Activated CD4-positive, alpha-beta memory T cell treated with anti-CD3 and anti-CD28 coated beads for 36 hours (primary cell): Measurements from ENCODE around the gene PDCD2. TPM values are rescaled to one million over a fixed set of nuclear protein-coding genes. Genes with fewer than 3 reads are reported as not detected.
"Not testable (repeated sequence)": the region's sequence is repeated elsewhere in the genome, so short reads cannot be mapped to it uniquely, and the experiment has no call there.

Source experiments
- CTCF ChIA-PET: fragments of 350-600 bp; sonication (Branson Sonifier 250); formaldehyde crosslinking; loops from one replicate; lab custom pipeline; 2021; ENCODE audit warnings: antibody characterized with exemption, inconsistent platforms; lab: Charles Lee
- POLR2A ChIA-PET: fragments of 350-600 bp; sonication (Branson Sonifier 250); formaldehyde crosslinking; loops from one replicate; lab custom pipeline; 2021; ENCODE audit warnings: antibody characterized with exemption; lab: Charles Lee
- DNase-seq: peaks from one replicate; pipeline ENCODE4 v3.0.0-alpha.2; 2020
- H3K27ac Mint-ChIP-seq: one replicate; pipeline ENCODE4 v1.8.0; 2021; ENCODE audit warnings: mixed read lengths
- H3K27me3 Mint-ChIP-seq: one replicate; pipeline ENCODE4 v1.8.0; 2021; ENCODE audit warnings: mixed read lengths
- H3K36me3 Mint-ChIP-seq: one replicate; pipeline ENCODE4 v1.8.0; 2021; ENCODE audit warnings: mixed read lengths
- H3K4me1 Mint-ChIP-seq: one replicate; pipeline ENCODE4 v1.8.0; 2021; ENCODE audit warnings: low read depth, mixed read lengths
- H3K4me3 Mint-ChIP-seq: one replicate; pipeline ENCODE4 v1.8.0; 2021; ENCODE audit warnings: mild to moderate bottlenecking, mixed read lengths
- H3K9me3 Mint-ChIP-seq: one replicate; pipeline ENCODE4 v1.8.0; 2021; ENCODE audit warnings: mixed read lengths
- intact Hi-C: fragments of 100-400 bp; cut with micrococcal nuclease; formaldehyde crosslinking; loops from one replicate; pipeline ENCODE4 v1.15.1; 2023
- total RNA-seq, 2 experiments: library from RNA; stranded (reverse); gene quantifications; one replicate each; pipeline ENCODE4 v1.2.3, GENCODE V29; 2021

Gene PDCD2
- total RNA-seq, 2 experiments from 2014 or later = 120 to 126 TPM

DNA sequence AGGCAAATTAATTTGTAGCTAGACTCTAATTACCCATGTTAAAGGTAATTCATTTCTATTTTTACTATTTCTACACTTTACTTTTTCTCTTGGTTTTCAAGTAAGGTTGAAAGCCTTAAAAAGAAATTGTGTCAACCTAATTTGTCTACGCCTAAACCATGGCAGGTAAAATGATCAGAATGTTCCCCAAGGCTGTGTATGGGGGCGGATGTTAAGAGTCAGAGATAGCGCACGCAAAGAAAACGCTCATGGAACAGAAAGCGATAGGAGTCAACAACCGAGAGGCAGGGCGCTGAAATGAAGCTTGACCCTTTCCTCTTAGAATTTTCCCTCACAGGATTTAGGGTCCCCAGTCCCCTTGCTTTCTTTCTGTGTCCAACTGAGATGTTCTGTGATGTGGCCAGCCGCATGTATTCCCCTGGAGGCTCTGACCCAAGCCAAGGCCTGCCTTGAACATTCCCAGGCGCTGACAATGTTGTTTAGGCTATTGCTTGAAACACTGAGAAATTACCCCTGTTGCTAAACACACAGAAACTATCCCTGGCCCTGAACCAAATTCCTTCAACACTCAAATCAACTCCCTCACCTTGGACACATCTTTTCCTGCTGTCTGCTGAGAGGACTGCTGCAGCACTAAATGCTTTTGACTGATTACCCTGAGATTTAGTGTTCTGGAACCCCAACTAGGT, 42.3 kb downstream of the PDCD2 start:
- H3K27ac Mint-ChIP-seq = peak overlapping the region; percentile 51
- ChIA-PET POLR2A (no interaction called here), CTCF (interaction anchor here (0.6 to 1.2 kb wide), 5 partner anchors 8 to 711 kb away, joined by 3 to 4 read pairs (median 4); no protein-coding TSS in a partner anchor)
- no peak for DNase-seq
- H3K4me1 Mint-ChIP-seq = peaks cover 27% of the 10 kb centered on the region
- no peak overlapping the region for H3K4me3 Mint-ChIP-seq
- intact Hi-C loops = no loop called here
- H3K36me3 Mint-ChIP-seq = peaks cover 56% of the 10 kb centered on the region
- no peaks in the 10 kb centered on the region for H3K9me3 Mint-ChIP-seq
- no peaks in the 10 kb centered on the region for H3K27me3 Mint-ChIP-seq

DNA sequence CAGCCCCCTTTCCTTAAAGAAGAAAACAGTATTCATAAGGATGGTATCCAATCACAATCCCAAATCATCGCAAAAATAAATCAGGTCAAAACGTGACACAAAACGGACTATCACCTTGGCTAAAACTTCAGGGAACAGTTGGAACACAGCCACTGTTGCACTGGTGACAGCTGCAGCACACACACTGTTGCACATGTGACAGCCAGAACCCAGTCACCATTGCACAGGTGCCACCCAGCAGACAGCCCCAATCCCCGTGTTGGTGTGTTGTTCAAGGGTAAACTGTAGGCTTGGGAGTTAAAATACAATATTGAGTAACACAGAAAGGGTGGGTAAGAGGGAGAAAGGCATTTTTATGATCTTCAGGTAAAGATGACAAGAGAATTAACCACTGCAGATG, 47.1 kb downstream of the PDCD2 start:
- Mint-ChIP-seq H3K4me1 (peaks cover 19% of the 10 kb centered on the region), H3K27me3 (no peaks in the 10 kb centered on the region), H3K36me3 (peaks cover 50% of the 10 kb centered on the region), H3K9me3 (no peaks in the 10 kb centered on the region), H3K4me3 (no peak overlapping the region), H3K27ac (no peak overlapping the region)
- CTCF ChIA-PET = no interaction called here
- intact Hi-C loops = no loop called here
- POLR2A ChIA-PET = no interaction called here
- DNase-seq = no peak

DNA sequence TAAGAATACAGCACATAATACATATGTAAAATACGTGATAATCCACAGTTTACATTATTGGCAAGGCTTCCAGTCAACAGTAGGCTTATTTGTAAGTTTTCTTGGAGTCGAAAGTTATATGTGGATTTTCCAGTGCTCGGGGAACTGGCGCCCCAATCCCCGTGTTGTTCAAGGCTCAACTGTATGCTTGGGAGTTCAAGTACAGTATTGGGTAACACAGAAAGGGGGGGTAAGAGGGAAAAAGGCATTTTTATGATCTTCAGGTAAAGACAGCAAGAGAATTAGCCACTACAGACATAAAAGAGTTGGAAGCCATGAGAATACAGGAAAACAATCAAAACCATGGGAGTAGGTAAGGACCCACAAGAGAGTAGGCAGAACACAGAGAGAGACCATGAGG, 47.8 kb downstream of the PDCD2 start:
- H3K9me3 Mint-ChIP-seq = no peaks in the 10 kb centered on the region
- H3K4me3 Mint-ChIP-seq = no peak overlapping the region
- H3K4me1 Mint-ChIP-seq = peaks cover 15% of the 10 kb centered on the region
- ChIA-PET CTCF (interaction anchor here (1.2 kb wide), 1 partner anchor 19 kb away, joined by 4 read pairs; no protein-coding TSS in a partner anchor), POLR2A (no interaction called here)
- H3K36me3 Mint-ChIP-seq = peaks cover 49% of the 10 kb centered on the region
- H3K27me3 Mint-ChIP-seq = no peaks in the 10 kb centered on the region
- intact Hi-C loops = no loop called here
- H3K27ac Mint-ChIP-seq = no peak overlapping the region
- DNase-seq = no peak

DNA sequence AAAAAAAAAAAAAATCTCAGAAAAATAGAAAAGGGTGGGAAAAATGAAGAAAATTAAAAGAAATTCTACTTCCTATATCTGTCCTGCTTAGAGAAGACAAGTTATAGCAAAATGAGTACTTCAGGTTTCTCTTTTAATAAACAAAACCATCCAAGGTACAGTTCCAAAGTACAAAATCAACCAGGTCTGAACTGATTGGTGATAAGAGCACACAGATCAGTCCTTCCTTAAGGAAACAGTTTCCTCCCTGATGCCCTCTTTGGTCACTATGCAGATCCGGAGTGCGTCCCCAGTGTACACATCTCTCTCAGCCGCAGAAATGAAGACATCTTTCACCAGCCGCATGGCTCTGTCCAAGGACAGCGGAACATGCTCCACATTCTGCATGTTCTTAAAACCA, 49.4 kb downstream of the PDCD2 start:
- Mint-ChIP-seq H3K9me3 (no peaks in the 10 kb centered on the region), H3K36me3 (peaks cover 38% of the 10 kb centered on the region), H3K4me3 (no peak overlapping the region), H3K27ac (no peak overlapping the region), H3K4me1 (peaks cover 3% of the 10 kb centered on the region), H3K27me3 (no peaks in the 10 kb centered on the region)
- ChIA-PET POLR2A (no interaction called here), CTCF (interaction anchor here (0.9 kb wide), 1 partner anchor 703 kb away, joined by 3 read pairs; no protein-coding TSS in a partner anchor)
- intact Hi-C loops = no loop called here
- no peak for DNase-seq

DNA sequence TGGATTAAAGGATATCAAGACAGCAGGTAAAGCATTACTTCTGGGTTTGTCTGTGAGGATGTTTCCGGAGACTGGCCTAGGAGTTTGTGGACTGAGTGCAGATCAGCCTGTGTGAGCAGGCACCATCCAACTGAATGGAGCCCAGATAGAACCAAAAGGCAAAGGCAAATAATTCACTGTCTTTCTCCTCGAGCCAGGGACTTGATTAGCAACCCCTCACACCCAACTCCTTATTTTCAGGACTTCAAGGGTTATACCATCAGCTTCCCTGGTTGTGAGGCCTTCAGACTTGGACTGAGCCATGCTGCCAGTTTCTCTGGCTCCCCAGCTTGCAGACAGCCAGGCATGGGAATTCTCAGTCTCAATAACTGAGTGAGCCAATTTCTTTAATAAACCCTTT, 50.6 kb downstream of the PDCD2 start:
- DNase-seq = no peak
- CTCF ChIA-PET = interaction anchor here (1.2 kb wide), 1 partner anchor 743 kb away, joined by 3 read pairs; no protein-coding TSS in a partner anchor
- peaks cover 32% of the 10 kb centered on the region for H3K36me3 Mint-ChIP-seq
- no peak overlapping the region for H3K4me3 Mint-ChIP-seq
- no peak overlapping the region for H3K27ac Mint-ChIP-seq
- H3K4me1 Mint-ChIP-seq = no peaks in the 10 kb centered on the region
- POLR2A ChIA-PET = no interaction called here
- intact Hi-C loops = loop anchor here (5.0 kb wide), 1 partner anchor 581 kb away; no protein-coding TSS in a partner anchor
- H3K9me3 Mint-ChIP-seq = no peaks in the 10 kb centered on the region
- no peaks in the 10 kb centered on the region for H3K27me3 Mint-ChIP-seq

DNA sequence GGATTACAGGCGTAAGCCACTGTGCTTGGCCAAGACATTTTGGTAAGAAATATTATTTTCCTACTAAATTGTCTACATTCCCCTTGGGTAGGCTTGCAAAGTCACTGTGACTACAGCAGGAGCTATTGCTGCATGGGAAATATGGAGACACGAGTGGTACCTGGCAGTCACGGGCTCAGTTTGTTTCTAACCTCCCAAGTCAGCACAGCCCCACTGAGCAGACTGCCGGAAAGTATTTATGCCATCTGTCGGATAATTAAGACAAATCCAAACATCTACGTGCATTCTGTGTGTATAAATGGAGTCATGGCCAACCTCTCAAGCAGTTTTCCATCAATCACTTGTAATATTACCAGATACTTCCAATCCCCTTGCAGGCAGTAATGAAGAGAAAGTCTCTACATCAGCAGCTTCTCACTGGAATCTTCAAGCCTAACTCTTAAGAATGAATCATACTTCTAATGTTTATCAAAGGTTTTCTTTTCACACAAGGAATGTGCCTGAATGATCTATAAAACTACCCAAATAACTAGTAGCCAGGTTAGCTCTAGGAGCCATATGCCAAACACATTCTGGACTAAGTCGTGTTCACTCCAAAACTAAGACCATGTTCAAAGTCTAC, 51.5 kb downstream of the PDCD2 start:
- no peak for DNase-seq
- no peaks in the 10 kb centered on the region for H3K27me3 Mint-ChIP-seq
- CTCF ChIA-PET = interaction anchor here (1.2 to 2.0 kb wide), 2 partner anchors 16 to 742 kb away, joined by 3 to 6 read pairs; no protein-coding TSS in a partner anchor
- H3K27ac Mint-ChIP-seq = no peak overlapping the region
- no peaks in the 10 kb centered on the region for H3K4me1 Mint-ChIP-seq
- H3K36me3 Mint-ChIP-seq = peaks cover 28% of the 10 kb centered on the region
- no peaks in the 10 kb centered on the region for H3K9me3 Mint-ChIP-seq
- POLR2A ChIA-PET = no interaction called here
- intact Hi-C loops = loop anchor here (5.0 kb wide), 1 partner anchor 581 kb away; no protein-coding TSS in a partner anchor
- no peak overlapping the region for H3K4me3 Mint-ChIP-seq

DNA sequence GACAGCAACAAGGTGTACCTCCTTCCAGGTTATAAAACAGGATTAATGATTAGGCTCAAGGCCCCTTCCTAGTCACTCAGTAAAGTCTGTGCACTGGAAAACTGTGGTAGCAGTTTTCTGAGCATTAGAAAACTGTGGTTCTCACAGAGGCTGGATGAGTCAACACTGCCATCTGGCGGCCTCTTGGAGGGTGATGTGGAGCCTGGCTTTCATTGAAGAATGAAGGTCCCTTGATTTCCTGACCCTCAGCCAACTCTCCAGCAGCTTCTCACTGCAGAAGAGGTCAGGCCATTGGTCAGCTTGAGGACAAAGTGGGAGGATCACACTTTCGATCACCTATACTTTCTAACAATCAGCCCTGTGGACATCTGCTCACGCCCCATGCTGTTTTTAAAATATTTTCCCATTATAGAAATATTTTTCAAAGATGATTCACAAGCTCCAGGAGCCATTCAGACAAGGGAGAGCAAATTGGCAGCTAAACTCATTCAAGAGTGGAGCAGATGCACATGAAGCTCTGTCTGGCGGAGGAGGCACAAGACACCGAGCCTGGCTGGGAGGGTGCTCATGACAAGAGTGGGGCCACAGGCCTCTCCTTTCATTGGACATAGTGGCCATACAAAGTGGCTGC, 54.5 kb downstream of the PDCD2 start:
- ChIA-PET CTCF (interaction anchor here (0.6 to 4.6 kb wide), 18 partner anchors 10 to 1636 kb away, joined by 3 to 29 read pairs (median 4); no protein-coding TSS in a partner anchor), POLR2A (no interaction called here)
- H3K36me3 Mint-ChIP-seq = peaks cover 5% of the 10 kb centered on the region
- peak; percentile 75 for DNase-seq
- no peak overlapping the region for H3K27ac Mint-ChIP-seq
- no peak overlapping the region for H3K4me3 Mint-ChIP-seq
- H3K27me3 Mint-ChIP-seq = no peaks in the 10 kb centered on the region
- no peaks in the 10 kb centered on the region for H3K9me3 Mint-ChIP-seq
- no peaks in the 10 kb centered on the region for H3K4me1 Mint-ChIP-seq
- intact Hi-C loops = loop anchor here (1.0 to 10.0 kb wide), 3 partner anchors 578 to 1635 kb away; no protein-coding TSS in a partner anchor

DNA sequence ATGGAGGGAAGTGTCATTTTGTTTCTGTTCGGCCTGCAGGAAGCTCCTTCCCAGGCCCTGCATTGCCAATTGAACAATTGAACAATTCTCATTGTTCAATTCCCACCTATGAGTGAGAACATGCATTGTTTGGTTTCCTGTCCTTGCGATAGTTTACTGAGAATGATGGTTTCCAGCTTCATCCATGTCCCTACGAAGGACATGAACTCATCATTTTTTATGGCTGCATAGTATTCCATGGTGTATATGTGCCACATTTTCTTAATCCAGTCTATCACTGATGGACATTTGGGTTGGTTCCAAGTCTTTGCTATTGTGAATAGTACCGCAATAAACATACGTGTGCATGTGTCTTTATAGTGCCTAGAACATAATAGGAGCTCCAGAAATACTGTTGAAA, 56.4 kb downstream of the PDCD2 start:
- H3K4me3 Mint-ChIP-seq, H3K27me3 Mint-ChIP-seq, H3K4me1 Mint-ChIP-seq, H3K36me3 Mint-ChIP-seq, H3K27ac Mint-ChIP-seq, H3K9me3 Mint-ChIP-seq, DNase-seq, POLR2A ChIA-PET: not testable (repeated sequence)
- intact Hi-C loops = loop anchor here (10.0 kb wide), 1 partner anchor 1633 kb away; no protein-coding TSS in a partner anchor
- CTCF ChIA-PET = interaction anchor here (3.3 to 4.6 kb wide), 2 partner anchors 11 to 696 kb away, joined by 20 to 29 read pairs; no protein-coding TSS in a partner anchor

DNA sequence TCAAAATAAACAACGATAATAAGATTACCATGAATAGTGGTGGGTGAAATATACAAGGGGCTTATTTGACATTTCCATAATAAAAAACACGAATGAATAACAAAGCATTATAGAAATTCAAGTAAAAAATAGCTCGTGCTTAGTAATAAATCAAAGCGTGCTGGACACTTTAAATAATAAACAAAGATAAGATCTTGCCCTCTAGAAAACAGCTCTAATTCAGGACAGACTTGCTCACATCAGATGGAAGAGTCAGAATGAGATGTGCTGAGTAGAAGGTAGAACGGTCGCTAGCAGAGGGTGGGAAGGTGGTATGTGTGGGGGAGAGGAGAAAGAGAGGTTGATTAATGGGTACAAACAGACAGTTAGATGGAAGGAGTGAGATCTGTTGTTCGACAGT, 58.6 kb downstream of the PDCD2 start:
- intact Hi-C loops = loop anchor here (10.0 kb wide), 1 partner anchor 1631 kb away; no protein-coding TSS in a partner anchor
- DNase-seq = no peak

More for the DNA sequence above, 58.6 kb downstream of the PDCD2 start:
- H3K27me3 Mint-ChIP-seq = no peaks in the 10 kb centered on the region
- no peaks in the 10 kb centered on the region for H3K9me3 Mint-ChIP-seq
- no peaks in the 10 kb centered on the region for H3K36me3 Mint-ChIP-seq
- no peak overlapping the region for H3K27ac Mint-ChIP-seq
- CTCF ChIA-PET = interaction anchor here (1.0 to 1.4 kb wide), 2 partner anchors 9 to 10 kb away, joined by 3 read pairs; no protein-coding TSS in a partner anchor
- no peak overlapping the region for H3K4me3 Mint-ChIP-seq
- H3K4me1 Mint-ChIP-seq = no peaks in the 10 kb centered on the region
- POLR2A ChIA-PET = no interaction called here

Other genes with a start within 250 kb of the PDCD2 start
- gene PSMB1, start 31.3 kb downstream of the PDCD2 start, total RNA-seq = 100 to 1,000 TPM; 240 to 247 TPM
- 10 to 100 TPM; 21.2 to 22.3 TPM for gene TBP, start 30.3 kb downstream of the PDCD2 start, total RNA-seq